ENCODE data around the gene PDXP. TPM values are rescaled to one million over a fixed set of nuclear protein-coding genes. Genes with fewer than 3 reads are reported as not detected.
A peak's percentile ranks its signal among the peaks of the same experiment; 100 is the strongest.

The PDXP gene
- total and polyA plus RNA-seq, 2 of the 13 experiments (the other 11 are each of a cell fraction or from before 2014, with no cell fraction given): 58.2 to 70.6 TPM

- TF ChIP-seq HNRNPUL1 (IDR thresholded peaks at IDR 0.05; ENCODE audit: low read depth, low read length): no peak
- TF ChIP-seq HDAC2 (CRISPR knock-in tag; IDR thresholded peaks at IDR 0.05): peak; percentile 73
- TF ChIP-seq PAX8 (CRISPR knock-in tag; IDR thresholded peaks at IDR 0.05; ENCODE audit: borderline replicate concordance): no peak
- TF ChIP-seq ELF3 (CRISPR knock-in tag; IDR thresholded peaks at IDR 0.05): peak; percentile 76
- TF ChIP-seq U2AF1 (optimal IDR thresholded peaks at IDR 0.05; ENCODE audit: low read depth, low read length): peak; percentile 31
- peak; percentile 18 for TF ChIP-seq YY1 (IDR thresholded peaks at IDR 0.05; ENCODE audit: insufficient read depth, insufficient replicate concordance, low read depth, low read length)
- TF ChIP-seq GABPA (IDR thresholded peaks at IDR 0.05; ENCODE audit: low read depth, low read length): peak; percentile 56
- peak; percentile 74 for TF ChIP-seq GABPA (CRISPR knock-in tag; IDR thresholded peaks at IDR 0.05; ENCODE audit: low read depth)
- TF ChIP-seq SMAD1 (CRISPR knock-in tag; IDR thresholded peaks at IDR 0.05; ENCODE audit: borderline replicate concordance, low read depth): peak; percentile 77
- TF ChIP-seq, protein P1, sequence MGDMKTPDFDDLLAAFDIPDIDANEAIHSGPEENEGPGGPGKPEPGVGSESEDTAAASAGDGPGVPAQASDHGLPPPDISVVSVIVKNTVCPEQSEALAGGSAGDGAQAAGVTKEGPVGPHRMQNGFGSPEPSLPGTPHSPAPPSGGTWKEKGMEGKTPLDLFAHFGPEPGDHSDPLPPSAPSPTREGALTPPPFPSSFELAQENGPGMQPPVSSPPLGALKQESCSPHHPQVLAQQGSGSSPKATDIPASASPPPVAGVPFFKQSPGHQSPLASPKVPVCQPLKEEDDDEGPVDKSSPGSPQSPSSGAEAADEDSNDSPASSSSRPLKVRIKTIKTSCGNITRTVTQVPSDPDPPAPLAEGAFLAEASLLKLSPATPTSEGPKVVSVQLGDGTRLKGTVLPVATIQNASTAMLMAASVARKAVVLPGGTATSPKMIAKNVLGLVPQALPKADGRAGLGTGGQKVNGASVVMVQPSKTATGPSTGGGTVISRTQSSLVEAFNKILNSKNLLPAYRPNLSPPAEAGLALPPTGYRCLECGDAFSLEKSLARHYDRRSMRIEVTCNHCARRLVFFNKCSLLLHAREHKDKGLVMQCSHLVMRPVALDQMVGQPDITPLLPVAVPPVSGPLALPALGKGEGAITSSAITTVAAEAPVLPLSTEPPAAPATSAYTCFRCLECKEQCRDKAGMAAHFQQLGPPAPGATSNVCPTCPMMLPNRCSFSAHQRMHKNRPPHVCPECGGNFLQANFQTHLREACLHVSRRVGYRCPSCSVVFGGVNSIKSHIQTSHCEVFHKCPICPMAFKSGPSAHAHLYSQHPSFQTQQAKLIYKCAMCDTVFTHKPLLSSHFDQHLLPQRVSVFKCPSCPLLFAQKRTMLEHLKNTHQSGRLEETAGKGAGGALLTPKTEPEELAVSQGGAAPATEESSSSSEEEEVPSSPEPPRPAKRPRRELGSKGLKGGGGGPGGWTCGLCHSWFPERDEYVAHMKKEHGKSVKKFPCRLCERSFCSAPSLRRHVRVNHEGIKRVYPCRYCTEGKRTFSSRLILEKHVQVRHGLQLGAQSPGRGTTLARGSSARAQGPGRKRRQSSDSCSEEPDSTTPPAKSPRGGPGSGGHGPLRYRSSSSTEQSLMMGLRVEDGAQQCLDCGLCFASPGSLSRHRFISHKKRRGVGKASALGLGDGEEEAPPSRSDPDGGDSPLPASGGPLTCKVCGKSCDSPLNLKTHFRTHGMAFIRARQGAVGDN (CRISPR knock-in tag; IDR thresholded peaks at IDR 0.05): peak; percentile 97
- peak; percentile 42; the same call in 1 of the 2 replicates for TF ChIP-seq POLR2AphosphoS5 (IDR thresholded peaks at IDR 0.05; ENCODE audit: low read depth, low read length)
- peak; percentile 61; the same call in 1 of the 2 replicates for TF ChIP-seq ZNF205 (CRISPR knock-in tag; IDR thresholded peaks at IDR 0.05)
- no peak for TF ChIP-seq ZNF713 (CRISPR knock-in tag; IDR thresholded peaks at IDR 0.05)
- TF ChIP-seq YEATS4 (CRISPR knock-in tag; IDR thresholded peaks at IDR 0.05; ENCODE audit: borderline replicate concordance): peak; percentile 44; the same call in 1 of the 2 replicates
- TF ChIP-seq, protein P2, sequence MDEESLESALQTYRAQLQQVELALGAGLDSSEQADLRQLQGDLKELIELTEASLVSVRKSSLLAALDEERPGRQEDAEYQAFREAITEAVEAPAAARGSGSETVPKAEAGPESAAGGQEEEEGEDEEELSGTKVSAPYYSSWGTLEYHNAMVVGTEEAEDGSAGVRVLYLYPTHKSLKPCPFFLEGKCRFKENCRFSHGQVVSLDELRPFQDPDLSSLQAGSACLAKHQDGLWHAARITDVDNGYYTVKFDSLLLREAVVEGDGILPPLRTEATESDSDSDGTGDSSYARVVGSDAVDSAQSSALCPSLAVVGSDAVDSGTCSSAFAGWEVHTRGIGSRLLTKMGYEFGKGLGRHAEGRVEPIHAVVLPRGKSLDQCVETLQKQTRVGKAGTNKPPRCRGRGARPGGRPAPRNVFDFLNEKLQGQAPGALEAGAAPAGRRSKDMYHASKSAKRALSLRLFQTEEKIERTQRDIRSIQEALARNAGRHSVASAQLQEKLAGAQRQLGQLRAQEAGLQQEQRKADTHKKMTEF (CRISPR knock-in tag; IDR thresholded peaks at IDR 0.05): peak; percentile 50
- TF ChIP-seq, protein P3, sequence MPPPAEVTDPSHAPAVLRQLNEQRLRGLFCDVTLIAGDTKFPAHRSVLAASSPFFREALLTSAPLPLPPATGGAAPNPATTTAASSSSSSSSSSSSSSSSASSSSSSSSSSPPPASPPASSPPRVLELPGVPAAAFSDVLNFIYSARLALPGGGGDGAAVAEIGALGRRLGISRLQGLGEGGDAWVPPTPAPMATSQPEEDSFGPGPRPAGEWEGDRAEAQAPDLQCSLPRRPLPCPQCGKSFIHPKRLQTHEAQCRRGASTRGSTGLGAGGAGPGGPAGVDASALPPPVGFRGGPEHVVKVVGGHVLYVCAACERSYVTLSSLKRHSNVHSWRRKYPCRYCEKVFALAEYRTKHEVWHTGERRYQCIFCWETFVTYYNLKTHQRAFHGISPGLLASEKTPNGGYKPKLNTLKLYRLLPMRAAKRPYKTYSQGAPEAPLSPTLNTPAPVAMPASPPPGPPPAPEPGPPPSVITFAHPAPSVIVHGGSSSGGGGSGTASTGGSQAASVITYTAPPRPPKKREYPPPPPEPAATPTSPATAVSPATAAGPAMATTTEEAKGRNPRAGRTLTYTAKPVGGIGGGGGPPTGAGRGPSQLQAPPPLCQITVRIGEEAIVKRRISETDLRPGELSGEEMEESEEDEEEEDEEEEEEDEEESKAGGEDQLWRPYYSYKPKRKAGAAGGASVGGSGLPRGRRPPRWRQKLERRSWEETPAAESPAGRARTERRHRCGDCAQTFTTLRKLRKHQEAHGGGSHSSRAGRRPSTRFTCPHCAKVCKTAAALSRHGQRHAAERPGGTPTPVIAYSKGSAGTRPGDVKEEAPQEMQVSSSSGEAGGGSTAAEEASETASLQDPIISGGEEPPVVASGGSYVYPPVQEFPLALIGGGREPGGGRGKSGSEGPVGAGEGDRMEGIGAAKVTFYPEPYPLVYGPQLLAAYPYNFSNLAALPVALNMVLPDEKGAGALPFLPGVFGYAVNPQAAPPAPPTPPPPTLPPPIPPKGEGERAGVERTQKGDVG (CRISPR knock-in tag; IDR thresholded peaks at IDR 0.05; ENCODE audit: borderline replicate concordance): 0 out of 2 replicates have a peak, but pooled peaks have one; percentile 68
- TF ChIP-seq MEIS1 (CRISPR knock-in tag; IDR thresholded peaks at IDR 0.05; ENCODE audit: borderline replicate concordance): peak; percentile 17; the same call in 1 of the 2 replicates
- TF ChIP-seq ZNF761 (CRISPR knock-in tag; conservative IDR thresholded peaks at IDR 0.05): peak; percentile 71
These were observed 26.9 kb upstream of the PDXP start (continued) for GRCh38 chr22:37631448-37632173.

All from HepG2 (cell line).